HCT116 (cell line): ENCODE data around the gene ESRRG. TPM values are rescaled to one million over a fixed set of nuclear protein-coding genes. Genes with fewer than 3 reads are reported as not detected.

Source experiments
- ATAC-seq: fragments of 200-7000 bp; cut with Tn5 transposase; 2 replicates; pipeline ENCODE4 v1.9.1; 2020; ENCODE audit warnings: mild to moderate bottlenecking, moderate library complexity
- BruUV-seq: library from RNA; stranded (reverse); fragments of 400-500 nt; replicated peaks from 2 replicates; lab custom pipeline; 2021; lab: Mats Ljungman, UMichigan
- CTCF ChIA-PET: fragments of 300-600 bp; sonication (Branson Sonifier 250); formaldehyde crosslinking; loops from one replicate; lab custom pipeline; 2021; ENCODE audit warnings: antibody characterized with exemption; lab: Charles Lee
- POLR2A ChIA-PET: fragments of 300-600, 350-600 bp; sonication (Branson Sonifier 250); formaldehyde crosslinking; loops from one replicate; lab custom pipeline; 2021; ENCODE audit warnings: antibody characterized with exemption; lab: Charles Lee
- RAD21 ChIA-PET, 2 experiments: fragments of 300-600 bp; sonication (Branson Sonifier 250); formaldehyde crosslinking; loops; one replicate each; lab custom pipeline; 2023; ENCODE audit warnings: low total read pairs in 2 of 2; ENCODE audit not compliant: uncharacterized antibody in 2 of 2, unreplicated experiment in 2 of 2, low non-redundant PET in 1 of 2; lab: Charles Lee
- DNase-seq: peaks from one replicate; pipeline ENCODE4 v3.0.0-alpha.2; 2010; ENCODE audit warnings: low read depth, low spot score
- H2AFZ ChIP-seq: fragments of 200-600 bp; shearing (Covaris generic), sonication (generic); 2 replicates; pipeline ENCODE4 v1.6.1; 2017; ENCODE audit warnings: low read depth, mixed run types, mixed read lengths, antibody characterized with exemption, low read length; ENCODE audit not compliant: poor library complexity, severe bottlenecking
- H3K27ac ChIP-seq: 2 replicates; pipeline ENCODE4 v1.5.1; 2012; ENCODE audit warnings: low read depth, low read length
- H3K27me3 ChIP-seq: fragments of 200-600 bp; sonication (generic); 2 replicates; pipeline ENCODE4 v1.6.1; 2016; ENCODE audit warnings: mixed run types, low read length, mixed read lengths; ENCODE audit not compliant: insufficient read depth
- H3K36me3 ChIP-seq, 2 experiments: fragments of 200-500 bp in 1 of 2; fragments of 200-600 bp in 1 of 2; sonication (Bioruptor generic) in 1 of 2; sonication (generic) in 1 of 2; 2 replicates each; pipeline versions ENCODE4 v1.5.1 to v1.6.1; 2014 to 2016; ENCODE audit warnings: low read length in 2 of 2, inconsistent platforms in 1 of 2, mixed read lengths in 1 of 2, mixed run types in 1 of 2; ENCODE audit not compliant: insufficient read depth in 2 of 2, control insufficient read depth in 1 of 2
- H3K4me1 ChIP-seq, 2 experiments: fragments of 200-600 bp in 1 of 2; sonication (generic) in 1 of 2; 2 replicates each; pipeline versions ENCODE4 v1.5.1 to v1.6.1; 2012 to 2017; ENCODE audit warnings: low read length in 2 of 2, inconsistent platforms in 1 of 2, mild to moderate bottlenecking in 1 of 2, mixed read lengths in 1 of 2, mixed run types in 1 of 2, moderate library complexity in 1 of 2; ENCODE audit not compliant: insufficient read depth in 2 of 2, control insufficient read depth in 1 of 2
- H3K4me2 ChIP-seq: fragments of 200-600 bp; sonication (generic); 2 replicates; pipeline ENCODE4 v1.6.1; 2017; ENCODE audit warnings: mixed run types, low read length, mixed read lengths
- H3K4me3 ChIP-seq, 2 experiments: fragments of 200-600 bp in 1 of 2; sonication (generic) in 1 of 2; replicated peaks in 1 of 2; 2 replicates each; pipeline ENCODE4 v1.5.1; 2011 to 2016; ENCODE audit warnings: low read length in 2 of 2, control low read depth in 1 of 2, low read depth in 1 of 2, mild to moderate bottlenecking in 1 of 2, mixed read lengths in 1 of 2, mixed run types in 1 of 2
- H3K79me2 ChIP-seq: fragments of 200-600 bp; sonication (generic); 2 replicates; pipeline ENCODE4 v1.6.1; 2017; ENCODE audit warnings: mild to moderate bottlenecking, mixed run types, low read length, moderate library complexity, mixed read lengths; ENCODE audit not compliant: insufficient read depth
- H3K9ac ChIP-seq: fragments of 200-600 bp; sonication (generic); 2 replicates; pipeline ENCODE4 v1.6.1; 2016; ENCODE audit warnings: low read length, mixed read lengths
- H3K9me2 ChIP-seq: fragments of 200-600 bp; sonication (generic), shearing (Covaris generic); 2 replicates; pipeline ENCODE4 v1.6.1; 2017; ENCODE audit warnings: mixed run types, mild to moderate bottlenecking, moderate library complexity; ENCODE audit not compliant: insufficient read depth
- H3K9me3 ChIP-seq, 2 experiments: fragments of 200-500 bp in 1 of 2; fragments of 200-600 bp in 1 of 2; sonication (Bioruptor generic) in 1 of 2; sonication (generic) in 1 of 2; 2 replicates each; pipeline ENCODE4 v1.6.1; 2014 to 2017; ENCODE audit warnings: low read length in 2 of 2, mixed read lengths in 2 of 2, inconsistent platforms in 1 of 2, low read depth in 1 of 2, mild to moderate bottlenecking in 1 of 2, mixed run types in 1 of 2, moderate library complexity in 1 of 2; ENCODE audit not compliant: control insufficient read depth in 1 of 2, insufficient read depth in 1 of 2
- H4K20me1 ChIP-seq: fragments of 200-600 bp; sonication (generic), shearing (Covaris generic); 2 replicates; pipeline ENCODE4 v1.6.1; 2017; ENCODE audit warnings: mixed run types, mild to moderate bottlenecking, moderate library complexity; ENCODE audit not compliant: insufficient read depth
- CBX3 ChIP-seq: IDR thresholded peaks from 2 replicates; pipeline ENCODE4 v1.6.1; 2012; ENCODE audit warnings: low read depth
- CEBPB ChIP-seq: IDR thresholded peaks from 2 replicates; pipeline ENCODE4 v1.6.1; 2012; ENCODE audit warnings: low read depth
- EGR1 ChIP-seq: IDR thresholded peaks from 2 replicates; pipeline ENCODE4 v1.6.1; 2012; ENCODE audit warnings: low read depth
- ELF1 ChIP-seq: IDR thresholded peaks from 2 replicates; pipeline ENCODE4 v1.6.1; 2012; ENCODE audit warnings: low read depth, borderline replicate concordance
- FOSL1 ChIP-seq: IDR thresholded peaks from 2 replicates; pipeline ENCODE4 v1.6.1; 2012; ENCODE audit warnings: low read depth
- POLR2A ChIP-seq: IDR thresholded peaks from 2 replicates; pipeline ENCODE4 v1.7.0; 2011; ENCODE audit warnings: borderline replicate concordance; ENCODE audit not compliant: insufficient read depth, insufficient read length; ENCODE audit errors: extremely low read depth
- RAD21 ChIP-seq: IDR thresholded peaks from 2 replicates; pipeline ENCODE4 v1.6.1; 2012; ENCODE audit warnings: low read depth, mild to moderate bottlenecking
- SIN3A ChIP-seq: IDR thresholded peaks from 2 replicates; pipeline ENCODE4 v1.6.1; 2012; ENCODE audit warnings: low read depth
- SRF ChIP-seq: IDR thresholded peaks from 2 replicates; pipeline ENCODE4 v1.6.1; 2012; ENCODE audit warnings: low read depth
- YY1 ChIP-seq: IDR thresholded peaks from 2 replicates; pipeline ENCODE4 v1.6.1; 2011; ENCODE audit warnings: low read length, low read depth, moderate library complexity, mild to moderate bottlenecking; ENCODE audit not compliant: insufficient replicate concordance; ENCODE audit errors: extremely low read depth
- ZBTB33 ChIP-seq: IDR thresholded peaks from 2 replicates; pipeline ENCODE4 v1.6.1; 2011; ENCODE audit warnings: mild to moderate bottlenecking, low read length, moderate library complexity; ENCODE audit not compliant: insufficient replicate concordance; ENCODE audit errors: extremely low read depth
- ZNF274 ChIP-seq: fragments of 200-500 bp; sonication (Bioruptor generic); IDR thresholded peaks from 2 replicates; pipeline ENCODE4 v1.6.1; 2014; ENCODE audit warnings: mild to moderate bottlenecking, low read depth, low read length, inconsistent platforms
- intact Hi-C: fragments of 100-400 bp; cut with micrococcal nuclease; formaldehyde crosslinking; loops from 2 replicates; pipeline ENCODE4 v1.10.0; 2022
- total RNA-seq: library from RNA; stranded (reverse); gene quantifications from one replicate; pipeline ENCODE4 v1.2.1, GENCODE V29; 2021; ENCODE audit not compliant: unreplicated experiment
- TF ChIP-seq, protein P1 (sequence below), 3 experiments: fragments of 200-600 bp in 1 of 3; sonication (generic) in 1 of 3; IDR thresholded peaks in 2 of 3; conservative IDR thresholded peaks in 1 of 3; 2 replicates each; pipeline ENCODE4 v1.5.1; 2012 to 2017; ENCODE audit warnings: low read depth in 2 of 3, low read length in 2 of 3, antibody characterized with exemption in 1 of 3, borderline replicate concordance in 1 of 3, control low read depth in 1 of 3, mild to moderate bottlenecking in 1 of 3, mixed read lengths in 1 of 3, mixed run types in 1 of 3, moderate library complexity in 1 of 3; ENCODE audit not compliant: insufficient read depth in 1 of 3
- TF ChIP-seq, protein P2 (sequence below): IDR thresholded peaks from 2 replicates; pipeline ENCODE4 v1.6.1; 2012; ENCODE audit warnings: low read depth
- TF ChIP-seq, protein P3 (sequence below): IDR thresholded peaks from 2 replicates; pipeline ENCODE4 v1.6.1; 2012
- TF ChIP-seq, protein P4 (sequence below): IDR thresholded peaks from 2 replicates; pipeline ENCODE4 v1.6.1; 2012

The ESRRG gene
- total RNA-seq, 1 experiment from 2014 or later, result not detected

- TF ChIP-seq, protein P1, sequence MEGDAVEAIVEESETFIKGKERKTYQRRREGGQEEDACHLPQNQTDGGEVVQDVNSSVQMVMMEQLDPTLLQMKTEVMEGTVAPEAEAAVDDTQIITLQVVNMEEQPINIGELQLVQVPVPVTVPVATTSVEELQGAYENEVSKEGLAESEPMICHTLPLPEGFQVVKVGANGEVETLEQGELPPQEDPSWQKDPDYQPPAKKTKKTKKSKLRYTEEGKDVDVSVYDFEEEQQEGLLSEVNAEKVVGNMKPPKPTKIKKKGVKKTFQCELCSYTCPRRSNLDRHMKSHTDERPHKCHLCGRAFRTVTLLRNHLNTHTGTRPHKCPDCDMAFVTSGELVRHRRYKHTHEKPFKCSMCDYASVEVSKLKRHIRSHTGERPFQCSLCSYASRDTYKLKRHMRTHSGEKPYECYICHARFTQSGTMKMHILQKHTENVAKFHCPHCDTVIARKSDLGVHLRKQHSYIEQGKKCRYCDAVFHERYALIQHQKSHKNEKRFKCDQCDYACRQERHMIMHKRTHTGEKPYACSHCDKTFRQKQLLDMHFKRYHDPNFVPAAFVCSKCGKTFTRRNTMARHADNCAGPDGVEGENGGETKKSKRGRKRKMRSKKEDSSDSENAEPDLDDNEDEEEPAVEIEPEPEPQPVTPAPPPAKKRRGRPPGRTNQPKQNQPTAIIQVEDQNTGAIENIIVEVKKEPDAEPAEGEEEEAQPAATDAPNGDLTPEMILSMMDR (IDR thresholded peaks at IDR 0.05 in 2 of 3, conservative IDR thresholded peaks at IDR 0.05 in 1 of 3; ENCODE audit: borderline replicate concordance in 1 of 3, insufficient read depth in 1 of 3, low read depth in 2 of 3, low read length in 2 of 3), result no peak
- TF ChIP-seq, protein P2, sequence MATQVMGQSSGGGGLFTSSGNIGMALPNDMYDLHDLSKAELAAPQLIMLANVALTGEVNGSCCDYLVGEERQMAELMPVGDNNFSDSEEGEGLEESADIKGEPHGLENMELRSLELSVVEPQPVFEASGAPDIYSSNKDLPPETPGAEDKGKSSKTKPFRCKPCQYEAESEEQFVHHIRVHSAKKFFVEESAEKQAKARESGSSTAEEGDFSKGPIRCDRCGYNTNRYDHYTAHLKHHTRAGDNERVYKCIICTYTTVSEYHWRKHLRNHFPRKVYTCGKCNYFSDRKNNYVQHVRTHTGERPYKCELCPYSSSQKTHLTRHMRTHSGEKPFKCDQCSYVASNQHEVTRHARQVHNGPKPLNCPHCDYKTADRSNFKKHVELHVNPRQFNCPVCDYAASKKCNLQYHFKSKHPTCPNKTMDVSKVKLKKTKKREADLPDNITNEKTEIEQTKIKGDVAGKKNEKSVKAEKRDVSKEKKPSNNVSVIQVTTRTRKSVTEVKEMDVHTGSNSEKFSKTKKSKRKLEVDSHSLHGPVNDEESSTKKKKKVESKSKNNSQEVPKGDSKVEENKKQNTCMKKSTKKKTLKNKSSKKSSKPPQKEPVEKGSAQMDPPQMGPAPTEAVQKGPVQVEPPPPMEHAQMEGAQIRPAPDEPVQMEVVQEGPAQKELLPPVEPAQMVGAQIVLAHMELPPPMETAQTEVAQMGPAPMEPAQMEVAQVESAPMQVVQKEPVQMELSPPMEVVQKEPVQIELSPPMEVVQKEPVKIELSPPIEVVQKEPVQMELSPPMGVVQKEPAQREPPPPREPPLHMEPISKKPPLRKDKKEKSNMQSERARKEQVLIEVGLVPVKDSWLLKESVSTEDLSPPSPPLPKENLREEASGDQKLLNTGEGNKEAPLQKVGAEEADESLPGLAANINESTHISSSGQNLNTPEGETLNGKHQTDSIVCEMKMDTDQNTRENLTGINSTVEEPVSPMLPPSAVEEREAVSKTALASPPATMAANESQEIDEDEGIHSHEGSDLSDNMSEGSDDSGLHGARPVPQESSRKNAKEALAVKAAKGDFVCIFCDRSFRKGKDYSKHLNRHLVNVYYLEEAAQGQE, result no peak
- TF ChIP-seq, protein P3, sequence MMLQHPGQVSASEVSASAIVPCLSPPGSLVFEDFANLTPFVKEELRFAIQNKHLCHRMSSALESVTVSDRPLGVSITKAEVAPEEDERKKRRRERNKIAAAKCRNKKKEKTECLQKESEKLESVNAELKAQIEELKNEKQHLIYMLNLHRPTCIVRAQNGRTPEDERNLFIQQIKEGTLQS, result no peak
- no peak for TF ChIP-seq CEBPB
- TF ChIP-seq RAD21, result no peak
- TF ChIP-seq, all 23 proteins: peak for 0
These were observed 247.5 kb downstream of the ESRRG start (continued) for GRCh38 chr1:216475659-216476276.

GRCh38 chr1:216466162-216466801 is 256.9 kb downstream of the ESRRG start:
- Histone ChIP-seq H3K9me3 (no peaks in the 10 kb centered on the region), H3K36me3 (no peaks in the 10 kb centered on the region), H3K27ac (no peak overlapping the region), H3K79me2 (no peaks in the 10 kb centered on the region), H3K9ac (no peak overlapping the region), H3K27me3 (no peaks in the 10 kb centered on the region), H3K9me2 (no peaks in the 10 kb centered on the region), H3K4me1 (no peaks in the 10 kb centered on the region), H3K4me2 (no peak overlapping the region), H2AFZ (no peak overlapping the region), H3K4me3 (no peak overlapping the region), H4K20me1 (no peaks in the 10 kb centered on the region)
- ATAC-seq, result no peak
- ChIA-PET RAD21 (no interaction called here), POLR2A (no interaction called here), CTCF (no interaction called here)
- intact Hi-C loops, result no loop called here
- no peak for DNase-seq
- no TSS peak for BruUV-seq
- TF ChIP-seq CEBPB (no peak), EGR1 (no peak), ZBTB33 (no peak), ZNF274 (no peak), CBX3 (no peak), FOSL1 (no peak), POLR2A (no peak), SIN3A (no peak), YY1 (no peak), SRF (no peak), ELF1 (no peak)
- TF ChIP-seq, protein P4, sequence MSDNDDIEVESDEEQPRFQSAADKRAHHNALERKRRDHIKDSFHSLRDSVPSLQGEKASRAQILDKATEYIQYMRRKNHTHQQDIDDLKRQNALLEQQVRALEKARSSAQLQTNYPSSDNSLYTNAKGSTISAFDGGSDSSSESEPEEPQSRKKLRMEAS, result no peak
- TF ChIP-seq, protein P3, result no peak
